ENCODE measurements around the gene USH1C. TPM values are rescaled to one million over a fixed set of nuclear protein-coding genes. Genes with fewer than 3 reads are reported as not detected.

USH1C gene
- total RNA-seq, 1 experiment from 2014 or later: 1.0 TPM

DNA sequence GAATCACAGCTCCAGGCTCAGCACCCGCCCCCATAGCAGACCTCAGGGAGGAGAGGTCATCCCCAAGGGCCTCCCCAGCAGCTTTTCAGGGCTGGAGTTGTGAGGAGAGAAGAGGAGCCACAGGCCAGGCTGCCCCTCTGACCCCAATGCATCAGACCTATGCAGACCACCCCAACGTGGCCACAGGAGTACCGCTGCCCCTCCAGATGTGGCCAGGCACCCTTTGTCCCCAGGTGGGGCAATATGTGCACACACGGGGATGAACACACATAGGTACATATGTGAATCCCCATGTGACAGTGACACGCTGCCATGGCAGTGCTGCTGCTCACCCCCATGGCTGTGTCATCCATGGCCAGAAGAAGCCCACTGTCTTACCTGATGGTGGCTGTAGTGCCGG lies 10.9 kb downstream of the USH1C start:
- TF ChIP-seq CTCF (conservative IDR thresholded peaks at IDR 0.05): no peak
- Histone ChIP-seq H3K4me2 (ENCODE audit: insufficient read depth, insufficient read length, low read length) (no peak overlapping the region), H2BK120ac (ENCODE audit: low read depth, low read length, poor library complexity, severe bottlenecking) (no peak overlapping the region), H3T11ph (ENCODE audit: low read length) (no peak overlapping the region), H2BK12ac (ENCODE audit: insufficient read length, low read depth, low read length) (no peak overlapping the region), H3K14ac (ENCODE audit: insufficient read depth, low read length) (no peak overlapping the region), H4K8ac (replicated peaks; ENCODE audit: insufficient read length, low read depth, low read length) (no peak overlapping the region), H3K9me3 (ENCODE audit: control insufficient read depth, low read depth, low read length) (no peaks in the 10 kb centered on the region), H4K91ac (ENCODE audit: insufficient read length, low read depth, low read length) (no peak overlapping the region), H3K27ac (ENCODE audit: insufficient read length, low read depth, low read length) (no peak overlapping the region), H3K9ac (ENCODE audit: extremely low read depth, insufficient read length, low read length) (no peak overlapping the region), H3K4ac (ENCODE audit: low read depth, low read length) (no peak overlapping the region), H4K5ac (ENCODE audit: insufficient read length, low read depth, low read length) (no peak overlapping the region), H3K79me1 (ENCODE audit: insufficient read depth, low read depth, low read length, poor library complexity, severe bottlenecking) (no peaks in the 10 kb centered on the region), H3K23ac (ENCODE audit: insufficient read length, low read depth, low read length) (no peak overlapping the region), H3K18ac (ENCODE audit: insufficient read length, low read depth, low read length) (no peak overlapping the region), H3K27me3 (ENCODE audit: insufficient read depth, low read length) (no peaks in the 10 kb centered on the region), H4K20me1 (ENCODE audit: control insufficient read depth, insufficient read depth, insufficient read length) (no peaks in the 10 kb centered on the region), H2BK20ac (ENCODE audit: low read depth, low read length, poor library complexity, severe bottlenecking) (no peak overlapping the region), H3K4me1 (ENCODE audit: insufficient read depth, low read length) (no peaks in the 10 kb centered on the region), H2BK5ac (ENCODE audit: insufficient read length, low read length) (no peak overlapping the region), H3K56ac (ENCODE audit: insufficient read length, low read depth, low read length) (no peak overlapping the region), H2AFZ (ENCODE audit: low read length) (no peak overlapping the region), H3K23me2 (ENCODE audit: insufficient read length, low read depth, low read length, poor library complexity, severe bottlenecking) (no peaks in the 10 kb centered on the region), H2BK15ac (ENCODE audit: low read depth, low read length) (no peak overlapping the region), H3K79me2 (ENCODE audit: insufficient read depth, low read length) (no peaks in the 10 kb centered on the region), H2AK5ac (ENCODE audit: insufficient read length, low read length) (no peak overlapping the region)
- no CpG with 5 or more reads among the region's 6 CpGs for WGBS (ENCODE audit: extremely low coverage, insufficient read length, low lambda C conversion rate)
- H3K9me3 Mint-ChIP-seq: no peaks in the 10 kb centered on the region
- H3K4me3 Mint-ChIP-seq: no peak overlapping the region
- no peak overlapping the region for H3K27ac Mint-ChIP-seq
- DNase-seq: no peak
- H3K4me1 Mint-ChIP-seq: peaks cover 5 to 30% of the 10 kb centered on the region in 2 experiments
- H3K36me3 Mint-ChIP-seq (ENCODE audit: insufficient read depth in 1 of 3, low read depth in 3 of 3): no peaks in the 10 kb centered on the region
- peaks cover 8% of the 10 kb centered on the region for H3K27me3 Mint-ChIP-seq (ENCODE audit: low read depth)
